Astrocyte of the spinal cord (primary cell): Measurements from ENCODE around the gene LIME1.

Experiments used
- DNase-seq: peaks from one replicate; pipeline ENCODE4 v3.0.0; 2011; ENCODE audit warnings: low read depth, low spot score
- H3K4me3 ChIP-seq: 2 replicates; pipeline ENCODE4 v1.5.1; 2011; ENCODE audit warnings: low read depth, mild to moderate bottlenecking, low read length, moderate library complexity
- CTCF ChIP-seq: IDR thresholded peaks from 2 replicates; pipeline ENCODE4 v1.5.1; 2012; ENCODE audit warnings: low read depth, mild to moderate bottlenecking, low read length, inconsistent platforms
- in situ Hi-C: cut with HindIII; loops from 2 replicates; pipeline ENCODE4 v1.10.0; 2017; ENCODE audit warnings: low sequenced_read_pairs

Gene LIME1

GRCh38 chr20:63767456-63767855 is 31.0 kb downstream of the LIME1 start:
- no peak overlapping the region for H3K4me3 ChIP-seq
- in situ Hi-C loops: no loop called here
- TF ChIP-seq CTCF: no peak
- no peak for DNase-seq

- in situ Hi-C loops: no loop called here
- TF ChIP-seq CTCF: no peak
- no peak for DNase-seq
- H3K4me3 ChIP-seq: no peak overlapping the region
These were observed 31.4 kb downstream of the LIME1 start for GRCh38 chr20:63767886-63768285.

GRCh38 chr20:63768591-63769515 is 32.4 kb downstream of the LIME1 start:
- H3K4me3 ChIP-seq: no peak overlapping the region
- DNase-seq: no peak
- in situ Hi-C loops: no loop called here
- TF ChIP-seq CTCF: no peak

GRCh38 chr20:63769891-63770474 is 33.5 kb downstream of the LIME1 start:
- TF ChIP-seq CTCF: no peak
- H3K4me3 ChIP-seq: no peak overlapping the region
- DNase-seq: no peak
- in situ Hi-C loops: no loop called here

GRCh38 chr20:63771046-63771707 is 34.7 kb downstream of the LIME1 start:
- no peak for DNase-seq

More at GRCh38 chr20:63771046-63771707, 34.7 kb downstream of the LIME1 start:
- no peak overlapping the region for H3K4me3 ChIP-seq
- TF ChIP-seq CTCF: no peak
- in situ Hi-C loops: no loop called here
